ENCODE data around the gene KCND1.

The KCND1 gene

DNA sequence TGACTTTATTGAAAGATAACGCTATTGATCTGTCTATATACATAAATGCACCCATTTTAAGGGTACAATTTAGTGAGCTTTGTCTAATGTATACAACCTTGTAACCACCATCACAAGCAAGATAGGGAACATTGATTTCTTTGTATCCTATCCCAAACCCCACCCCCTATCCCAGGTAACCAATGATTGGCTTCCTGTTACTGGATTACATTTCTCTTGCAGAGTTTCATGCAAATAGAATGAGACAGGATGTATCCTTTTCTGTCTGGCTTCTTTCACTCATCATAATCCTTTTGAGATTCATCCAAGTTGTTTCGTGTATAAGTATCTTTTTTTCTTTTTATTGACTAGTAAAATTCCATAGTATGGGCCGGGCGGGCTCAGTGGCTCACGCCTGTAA, 32.1 kb upstream of the KCND1 start:
- H2AFZ ChIP-seq (ENCODE audit: low read length), result no peak overlapping the region
- no peak overlapping the region for H3K4me2 ChIP-seq (ENCODE audit: low read length)
- no peak for TF ChIP-seq EZH2 (IDR thresholded peaks at IDR 0.05; ENCODE audit: borderline replicate concordance, low read length)
- TF ChIP-seq, protein P1, sequence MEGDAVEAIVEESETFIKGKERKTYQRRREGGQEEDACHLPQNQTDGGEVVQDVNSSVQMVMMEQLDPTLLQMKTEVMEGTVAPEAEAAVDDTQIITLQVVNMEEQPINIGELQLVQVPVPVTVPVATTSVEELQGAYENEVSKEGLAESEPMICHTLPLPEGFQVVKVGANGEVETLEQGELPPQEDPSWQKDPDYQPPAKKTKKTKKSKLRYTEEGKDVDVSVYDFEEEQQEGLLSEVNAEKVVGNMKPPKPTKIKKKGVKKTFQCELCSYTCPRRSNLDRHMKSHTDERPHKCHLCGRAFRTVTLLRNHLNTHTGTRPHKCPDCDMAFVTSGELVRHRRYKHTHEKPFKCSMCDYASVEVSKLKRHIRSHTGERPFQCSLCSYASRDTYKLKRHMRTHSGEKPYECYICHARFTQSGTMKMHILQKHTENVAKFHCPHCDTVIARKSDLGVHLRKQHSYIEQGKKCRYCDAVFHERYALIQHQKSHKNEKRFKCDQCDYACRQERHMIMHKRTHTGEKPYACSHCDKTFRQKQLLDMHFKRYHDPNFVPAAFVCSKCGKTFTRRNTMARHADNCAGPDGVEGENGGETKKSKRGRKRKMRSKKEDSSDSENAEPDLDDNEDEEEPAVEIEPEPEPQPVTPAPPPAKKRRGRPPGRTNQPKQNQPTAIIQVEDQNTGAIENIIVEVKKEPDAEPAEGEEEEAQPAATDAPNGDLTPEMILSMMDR (IDR thresholded peaks at IDR 0.05; ENCODE audit: low read length), result no peak

DNA sequence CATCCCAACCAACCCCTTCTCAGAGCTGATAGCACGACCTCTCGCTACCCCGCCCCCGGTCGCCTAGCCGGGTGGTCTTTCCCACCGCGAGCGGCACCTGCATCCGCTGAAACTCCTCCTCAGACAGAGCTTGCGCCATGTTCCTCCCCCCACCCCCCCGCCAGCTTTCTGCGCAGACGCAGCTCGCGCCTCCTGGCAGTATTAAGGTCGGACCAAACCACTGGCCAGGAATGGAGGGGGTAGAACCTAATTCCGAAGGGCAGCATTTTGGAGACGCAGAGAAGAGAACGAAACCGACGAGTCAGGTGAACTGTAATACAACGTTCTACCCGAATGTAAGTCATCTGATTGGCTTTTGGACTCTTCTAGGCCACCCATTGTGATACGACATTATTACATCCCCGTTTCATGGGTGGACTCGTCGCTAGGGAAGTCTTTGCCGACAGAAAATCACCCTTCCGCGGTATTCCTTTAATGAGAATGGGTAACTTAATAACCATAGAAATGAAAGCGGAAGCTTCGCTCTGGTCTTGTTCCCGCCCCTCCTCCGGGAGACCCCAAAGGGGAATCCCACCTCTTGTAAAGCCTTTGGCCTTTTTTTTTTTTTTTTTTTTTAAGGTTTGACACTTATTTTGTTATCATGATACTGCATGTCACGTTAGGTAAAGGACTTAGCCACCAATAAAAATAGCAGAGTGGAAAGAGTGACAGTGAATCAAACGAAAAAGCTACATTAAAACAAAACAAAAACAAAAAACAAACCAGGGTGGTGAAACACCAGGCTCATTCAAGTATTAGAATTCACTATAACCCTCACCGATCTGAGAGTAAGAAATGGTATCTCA, 30.7 kb upstream of the KCND1 start, which contains the start of gene GRIPAP1:
Gene GRIPAP1, minus strand, starts transcription at position 174 of the 845 bp plus-strand sequence. Its CDS starts 35 bp downstream, at position 139.
- Histone ChIP-seq H4K20me1 (ENCODE audit: insufficient read depth, low read length) (no peaks in the 10 kb centered on the region), H3K36me3 (ENCODE audit: insufficient read depth, low read length) (peaks cover 23% of the 10 kb centered on the region), H3K4me1 (ENCODE audit: insufficient read depth, low read length, severe bottlenecking) (peaks cover 14% of the 10 kb centered on the region), H3F3A (ENCODE audit: insufficient read depth, low read length) (no peaks in the 10 kb centered on the region), H3K27ac (ENCODE audit: low read depth, low read length, poor library complexity, severe bottlenecking) (peak within 1 kb of the TSS; percentile 78), H3K4me2 (ENCODE audit: low read length) (peak within 1 kb of the TSS; percentile 82), H3K4me3 (ENCODE audit: low read depth, low read length, poor library complexity, severe bottlenecking) (peak within 1 kb of the TSS; percentile 82), H3K9me3 (ENCODE audit: low read length) (no peaks in the 10 kb centered on the region), H3K9me2 (ENCODE audit: low read depth, low read length) (no peaks in the 10 kb centered on the region), H2AFZ (ENCODE audit: low read length) (no peak within 1 kb of the TSS), H3K79me2 (ENCODE audit: insufficient read depth, low read length) (no peaks in the 10 kb centered on the region), H3K27me3 (ENCODE audit: insufficient read depth, low read length) (no peaks in the 10 kb centered on the region), H3K9ac (ENCODE audit: low read length) (peak within 1 kb of the TSS; percentile 81)
- TF ChIP-seq, protein P1 (IDR thresholded peaks at IDR 0.05; ENCODE audit: low read length), result no peak
- TF ChIP-seq EZH2 (IDR thresholded peaks at IDR 0.05; ENCODE audit: borderline replicate concordance, low read length), result no peak

More for the DNA sequence above, 32.1 kb upstream of the KCND1 start:
- H3F3A ChIP-seq (ENCODE audit: insufficient read depth, low read length), result no peaks in the 10 kb centered on the region
- H3K9me2 ChIP-seq (ENCODE audit: low read depth, low read length), result no peaks in the 10 kb centered on the region
- peaks cover 14% of the 10 kb centered on the region for H3K4me1 ChIP-seq (ENCODE audit: insufficient read depth, low read length, severe bottlenecking)
- no peak overlapping the region for H3K27ac ChIP-seq (ENCODE audit: low read depth, low read length, poor library complexity, severe bottlenecking)
- peaks cover 9% of the 10 kb centered on the region for H3K36me3 ChIP-seq (ENCODE audit: insufficient read depth, low read length)
- no peak overlapping the region for H3K9ac ChIP-seq (ENCODE audit: low read length)
- no peak overlapping the region for H3K4me3 ChIP-seq (ENCODE audit: low read depth, low read length, poor library complexity, severe bottlenecking)
- H3K79me2 ChIP-seq (ENCODE audit: insufficient read depth, low read length), result no peaks in the 10 kb centered on the region
- no peaks in the 10 kb centered on the region for H3K27me3 ChIP-seq (ENCODE audit: insufficient read depth, low read length)
- H3K9me3 ChIP-seq (ENCODE audit: low read length), result no peaks in the 10 kb centered on the region
- H4K20me1 ChIP-seq (ENCODE audit: insufficient read depth, low read length), result no peaks in the 10 kb centered on the region

DNA sequence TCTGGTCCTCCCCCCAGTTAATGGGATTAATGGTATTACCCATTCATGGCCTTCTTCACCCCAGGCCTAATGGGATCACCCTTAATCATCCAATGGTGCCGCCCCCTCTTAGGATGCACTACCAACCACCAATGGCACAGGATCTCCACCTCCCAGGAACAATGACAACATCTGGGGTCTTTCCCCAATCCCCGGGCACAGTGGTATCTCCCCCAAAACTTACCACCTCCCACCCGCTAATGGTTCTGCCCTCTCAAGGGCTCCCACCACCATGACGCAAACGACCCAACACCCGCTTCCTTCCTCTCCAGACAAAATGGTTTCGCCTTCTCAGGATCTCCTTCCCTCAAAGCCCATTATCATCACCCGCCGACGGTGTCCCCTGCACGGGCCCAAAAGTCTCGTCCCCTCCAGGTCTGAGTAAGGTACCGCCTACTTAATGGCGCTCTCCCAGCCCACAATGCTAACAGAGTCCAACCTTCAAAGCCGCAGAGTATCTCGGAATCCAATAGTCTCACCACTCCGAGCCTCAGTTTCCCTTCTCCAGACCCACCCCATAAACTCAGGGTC, 30.0 kb upstream of the KCND1 start:
- H3K9ac ChIP-seq (ENCODE audit: low read length), result peak overlapping the region; percentile 81
- peaks cover 14% of the 10 kb centered on the region for H3K4me1 ChIP-seq (ENCODE audit: insufficient read depth, low read length, severe bottlenecking)
- H3K36me3 ChIP-seq (ENCODE audit: insufficient read depth, low read length), result peaks cover 30% of the 10 kb centered on the region
- H3K9me2 ChIP-seq (ENCODE audit: low read depth, low read length), result no peaks in the 10 kb centered on the region
- peak overlapping the region; percentile 82 for H3K4me3 ChIP-seq (ENCODE audit: low read depth, low read length, poor library complexity, severe bottlenecking)
- no peaks in the 10 kb centered on the region for H4K20me1 ChIP-seq (ENCODE audit: insufficient read depth, low read length)
- H3K27ac ChIP-seq (ENCODE audit: low read depth, low read length, poor library complexity, severe bottlenecking), result peak overlapping the region; percentile 78
- H3K4me2 ChIP-seq (ENCODE audit: low read length), result peak overlapping the region; percentile 82
- H3K27me3 ChIP-seq (ENCODE audit: insufficient read depth, low read length), result no peaks in the 10 kb centered on the region
- H2AFZ ChIP-seq (ENCODE audit: low read length), result no peak overlapping the region
- no peak for TF ChIP-seq EZH2 (IDR thresholded peaks at IDR 0.05; ENCODE audit: borderline replicate concordance, low read length)
- TF ChIP-seq, protein P1 (IDR thresholded peaks at IDR 0.05; ENCODE audit: low read length), result no peak
- no peaks in the 10 kb centered on the region for H3K79me2 ChIP-seq (ENCODE audit: insufficient read depth, low read length)
- no peaks in the 10 kb centered on the region for H3F3A ChIP-seq (ENCODE audit: insufficient read depth, low read length)
- no peaks in the 10 kb centered on the region for H3K9me3 ChIP-seq (ENCODE audit: low read length)

Measured in OCI-LY1 (cell line).